ENCODE measurements around the gene STARD5.

- no peak for TF ChIP-seq REST (IDR thresholded peaks at IDR 0.05)
- no peak for TF ChIP-seq YY1 (IDR thresholded peaks at IDR 0.05)
- TF ChIP-seq, protein P1, sequence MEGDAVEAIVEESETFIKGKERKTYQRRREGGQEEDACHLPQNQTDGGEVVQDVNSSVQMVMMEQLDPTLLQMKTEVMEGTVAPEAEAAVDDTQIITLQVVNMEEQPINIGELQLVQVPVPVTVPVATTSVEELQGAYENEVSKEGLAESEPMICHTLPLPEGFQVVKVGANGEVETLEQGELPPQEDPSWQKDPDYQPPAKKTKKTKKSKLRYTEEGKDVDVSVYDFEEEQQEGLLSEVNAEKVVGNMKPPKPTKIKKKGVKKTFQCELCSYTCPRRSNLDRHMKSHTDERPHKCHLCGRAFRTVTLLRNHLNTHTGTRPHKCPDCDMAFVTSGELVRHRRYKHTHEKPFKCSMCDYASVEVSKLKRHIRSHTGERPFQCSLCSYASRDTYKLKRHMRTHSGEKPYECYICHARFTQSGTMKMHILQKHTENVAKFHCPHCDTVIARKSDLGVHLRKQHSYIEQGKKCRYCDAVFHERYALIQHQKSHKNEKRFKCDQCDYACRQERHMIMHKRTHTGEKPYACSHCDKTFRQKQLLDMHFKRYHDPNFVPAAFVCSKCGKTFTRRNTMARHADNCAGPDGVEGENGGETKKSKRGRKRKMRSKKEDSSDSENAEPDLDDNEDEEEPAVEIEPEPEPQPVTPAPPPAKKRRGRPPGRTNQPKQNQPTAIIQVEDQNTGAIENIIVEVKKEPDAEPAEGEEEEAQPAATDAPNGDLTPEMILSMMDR (IDR thresholded peaks at IDR 0.05; ENCODE audit: low read depth, low read length, missing input control), result no peak
- TF ChIP-seq RXRA (IDR thresholded peaks at IDR 0.05), result no peak
- TF ChIP-seq EGR1 (IDR thresholded peaks at IDR 0.05; ENCODE audit: low read depth in 2 of 2), result no peak
- TF ChIP-seq, protein P2, sequence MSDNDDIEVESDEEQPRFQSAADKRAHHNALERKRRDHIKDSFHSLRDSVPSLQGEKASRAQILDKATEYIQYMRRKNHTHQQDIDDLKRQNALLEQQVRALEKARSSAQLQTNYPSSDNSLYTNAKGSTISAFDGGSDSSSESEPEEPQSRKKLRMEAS (IDR thresholded peaks at IDR 0.05), result no peak
- no peak for TF ChIP-seq RAD21 (IDR thresholded peaks at IDR 0.05)
- TF ChIP-seq ZBTB33 (IDR thresholded peaks at IDR 0.05), result no peak
- TF ChIP-seq JUND (IDR thresholded peaks at IDR 0.05), result no peak
- TF ChIP-seq FOXA1 (IDR thresholded peaks at IDR 0.05), result no peak
- TF ChIP-seq, protein P3, sequence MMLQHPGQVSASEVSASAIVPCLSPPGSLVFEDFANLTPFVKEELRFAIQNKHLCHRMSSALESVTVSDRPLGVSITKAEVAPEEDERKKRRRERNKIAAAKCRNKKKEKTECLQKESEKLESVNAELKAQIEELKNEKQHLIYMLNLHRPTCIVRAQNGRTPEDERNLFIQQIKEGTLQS (IDR thresholded peaks at IDR 0.05), result no peak
- TF ChIP-seq GABPA (IDR thresholded peaks at IDR 0.05 in 1 of 2, conservative IDR thresholded peaks at IDR 0.05 in 1 of 2), result no peak
- TF ChIP-seq TAF1 (conservative IDR thresholded peaks at IDR 0.05), result no peak
- no peak for TF ChIP-seq HNF4G (IDR thresholded peaks at IDR 0.05)
Observed at GRCh38 chr15:81295486-81296121, 28.3 kb downstream of the STARD5 start.
